GM23338 (cell line): ENCODE results near the gene ST6GALNAC4. TPM values are rescaled to one million over a fixed set of nuclear protein-coding genes. Genes with fewer than 3 reads are reported as not detected.

Experiments used
- ATAC-seq: fragments of 200-7000 bp; cut with Tn5 transposase; 3 replicates; pipeline ENCODE4 v1.9.1; 2020
- DNase-seq: peaks from one replicate; pipeline ENCODE4 v3.0.0-alpha.2; 2015; ENCODE audit warnings: low spot score
- H2AFZ ChIP-seq: fragments of 200-600 bp; sonication (generic); 2 replicates; pipeline ENCODE4 v1.8.0; 2016; ENCODE audit warnings: antibody characterized with exemption, mild to moderate bottlenecking, moderate library complexity
- H3F3A ChIP-seq: fragments of 200-600 bp; sonication (generic); replicated peaks from 2 replicates; pipeline ENCODE4 v1.8.0; 2017; ENCODE audit warnings: antibody characterized with exemption, mixed run types, low read depth
- H3K27ac ChIP-seq: fragments of 200-600 bp; sonication (generic); 2 replicates; pipeline ENCODE4 v1.6.1; 2016; ENCODE audit warnings: low read depth
- H3K27me3 ChIP-seq: fragments of 200-600 bp; sonication (generic); 2 replicates; pipeline ENCODE4 v1.8.0; 2016; ENCODE audit warnings: mild to moderate bottlenecking, mixed run types, moderate library complexity; ENCODE audit not compliant: insufficient read depth
- H3K36me3 ChIP-seq: fragments of 200-600 bp; sonication (generic); 2 replicates; pipeline ENCODE4 v1.8.0; 2016; ENCODE audit warnings: mild to moderate bottlenecking; ENCODE audit not compliant: insufficient read depth
- H3K4me1 ChIP-seq: fragments of 200-600 bp; sonication (generic); 2 replicates; pipeline ENCODE4 v1.8.0; 2016; ENCODE audit warnings: mild to moderate bottlenecking, moderate library complexity; ENCODE audit not compliant: insufficient read depth
- H3K4me2 ChIP-seq: fragments of 200-600 bp; sonication (generic); 2 replicates; pipeline ENCODE4 v1.7.1; 2017; ENCODE audit warnings: mixed run types
- H3K4me3 ChIP-seq: fragments of 200-600 bp; sonication (generic); 2 replicates; pipeline ENCODE4 v1.6.1; 2016; ENCODE audit warnings: mixed run types
- H3K79me2 ChIP-seq: fragments of 200-600 bp; sonication (generic); replicated peaks from 2 replicates; pipeline ENCODE4 v1.8.0; 2017; ENCODE audit warnings: mild to moderate bottlenecking; ENCODE audit not compliant: insufficient read depth
- H3K9me2 ChIP-seq: fragments of 200-600 bp; sonication (generic); 2 replicates; pipeline ENCODE4 v1.8.0; 2017; ENCODE audit not compliant: insufficient read depth
- H4K20me1 ChIP-seq: fragments of 200-600 bp; sonication (generic); replicated peaks from 2 replicates; pipeline ENCODE4 v1.8.0; 2017; ENCODE audit warnings: mild to moderate bottlenecking; ENCODE audit not compliant: insufficient read depth
- H3K27ac Mint-ChIP-seq: 2 replicates; pipeline ENCODE4 v1.8.0; 2020; ENCODE audit warnings: inconsistent platforms, mild to moderate bottlenecking, moderate library complexity, mixed read lengths
- H3K27me3 Mint-ChIP-seq: 3 replicates; pipeline ENCODE4 v1.8.0; 2022; ENCODE audit warnings: low read depth, mild to moderate bottlenecking, moderate library complexity, mixed read lengths, inconsistent platforms; ENCODE audit not compliant: insufficient read depth, poor library complexity
- H3K36me3 Mint-ChIP-seq: 3 replicates; pipeline ENCODE4 v1.8.0; 2021; ENCODE audit warnings: low read depth, mild to moderate bottlenecking, inconsistent platforms, moderate library complexity, mixed read lengths
- H3K4me1 Mint-ChIP-seq: 3 replicates; pipeline ENCODE4 v1.8.0; 2020; ENCODE audit warnings: mild to moderate bottlenecking, inconsistent platforms, mixed read lengths
- H3K4me3 Mint-ChIP-seq: 3 replicates; pipeline ENCODE4 v1.8.0; 2021; ENCODE audit warnings: moderate library complexity, mild to moderate bottlenecking, inconsistent platforms, mixed read lengths
- H3K9me3 Mint-ChIP-seq: 3 replicates; pipeline ENCODE4 v1.8.0; 2020; ENCODE audit warnings: moderate library complexity, mild to moderate bottlenecking, inconsistent platforms, mixed read lengths
- CREB1 ChIP-seq: fragments of 250-450 bp; sonication (Bioruptor Pico); IDR thresholded peaks from 2 replicates; pipeline ENCODE4 v1.5.0; 2020; ENCODE audit warnings: low read depth, mild to moderate bottlenecking, moderate library complexity
- EZH2 ChIP-seq: fragments of 200-600 bp; sonication (generic); IDR thresholded peaks from one replicate; pipeline ENCODE4 v1.8.0; 2017; ENCODE audit warnings: antibody characterized with exemption, mild to moderate bottlenecking, low read depth; ENCODE audit not compliant: unreplicated experiment
- EZH2phosphoT487 ChIP-seq: fragments of 200-600 bp; sonication (generic); IDR thresholded peaks from one replicate; pipeline ENCODE4 v1.8.1; 2018; ENCODE audit warnings: antibody characterized with exemption; ENCODE audit not compliant: unreplicated experiment
- JUNB ChIP-seq: IDR thresholded peaks from one replicate; pipeline ENCODE4 v1.6.1; 2016; ENCODE audit warnings: antibody characterized with exemption; ENCODE audit not compliant: unreplicated experiment
- NANOG ChIP-seq: IDR thresholded peaks from 2 replicates; pipeline ENCODE4 v1.6.1; 2016; ENCODE audit warnings: antibody characterized with exemption, borderline replicate concordance
- POLR2AphosphoS5 ChIP-seq: IDR thresholded peaks from 2 replicates; pipeline ENCODE4 v1.6.1; 2016; ENCODE audit warnings: antibody characterized with exemption, low read depth
- STAT1 ChIP-seq: IDR thresholded peaks from one replicate; pipeline ENCODE4 v1.6.1; 2016; ENCODE audit warnings: antibody characterized with exemption; ENCODE audit not compliant: unreplicated experiment
- ZNF114 ChIP-seq: fragments of 250-450 bp; sonication (Bioruptor Pico); IDR thresholded peaks from 2 replicates; pipeline ENCODE4 v1.5.0; 2020; ENCODE audit warnings: mild to moderate bottlenecking, moderate library complexity
- ZNF331 ChIP-seq: fragments of 250-450 bp; sonication (Bioruptor Pico); IDR thresholded peaks from 2 replicates; pipeline ENCODE4 v1.5.0; 2020; ENCODE audit warnings: low read depth, mild to moderate bottlenecking, moderate library complexity
- polyA plus RNA-seq: library from polyadenylated mRNA; unstranded; fragments of >200 nt; fragmentation: Nextera tagmentation; extraction: Ambion mirVana; gene quantifications from 2 replicates; pipeline ENCODE4 v1.2.1, GENCODE V29; 2016
- total RNA-seq: library from RNA; depleted of rRNA; stranded (reverse); fragments of >200 nt; shearing (Covaris generic); gene quantifications from 2 replicates; pipeline ENCODE4 v1.2.3, GENCODE V29; 2014
- TF ChIP-seq, protein P1 (sequence below), 2 experiments: fragments of 200-600 bp in 1 of 2; sonication (generic) in 1 of 2; conservative IDR thresholded peaks; 2 replicates each; pipeline versions ENCODE4 v1.5.1 to v1.6.1; 2016 to 2017; ENCODE audit warnings: antibody characterized with exemption in 2 of 2, low read depth in 2 of 2, mild to moderate bottlenecking in 2 of 2, moderate library complexity in 1 of 2
- TF ChIP-seq, protein P2 (sequence below): IDR thresholded peaks from one replicate; pipeline ENCODE4 v1.6.1; 2018; ENCODE audit warnings: antibody characterized with exemption; ENCODE audit not compliant: unreplicated experiment
- TF ChIP-seq, protein P3 (sequence below): IDR thresholded peaks from 2 replicates; pipeline ENCODE4 v1.6.1; 2016; ENCODE audit warnings: antibody characterized with exemption
- TF ChIP-seq, protein P4 (sequence below): fragments of 250-450 bp; sonication (Bioruptor Pico); IDR thresholded peaks from 2 replicates; pipeline ENCODE4 v1.5.0; 2020; ENCODE audit warnings: mild to moderate bottlenecking, moderate library complexity

ST6GALNAC4 gene
- total and polyA plus RNA-seq, 2 experiments from 2014 or later = 8.1 to 35.3 TPM

DNA sequence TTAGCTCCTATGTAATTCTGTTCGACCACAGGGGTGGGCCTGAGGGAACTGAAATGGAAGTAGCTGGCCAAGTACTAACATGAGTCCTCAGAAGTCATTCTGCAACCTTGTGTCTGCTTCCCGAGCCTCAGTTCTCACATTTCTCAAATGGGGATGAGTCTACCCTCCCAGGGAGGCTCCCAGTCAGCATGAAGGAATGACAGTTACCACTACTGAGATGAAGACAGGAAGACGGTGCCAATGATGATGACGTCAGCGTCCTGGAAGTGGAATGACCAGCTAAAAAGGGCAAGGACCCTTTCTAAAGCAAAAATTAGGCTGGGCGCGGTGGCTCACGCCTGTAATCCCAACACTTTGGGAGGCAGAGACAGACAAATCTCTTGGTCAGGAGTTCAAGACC is 6.9 kb upstream of the ST6GALNAC4 start:
- Mint-ChIP-seq H3K9me3 (no peaks in the 10 kb centered on the region), H3K4me1 (peaks cover 12% of the 10 kb centered on the region), H3K27ac (no peak overlapping the region), H3K4me3 (no peak overlapping the region), H3K36me3 (peaks cover 13% of the 10 kb centered on the region), H3K27me3 (peaks cover 20% of the 10 kb centered on the region)
- Histone ChIP-seq H3K79me2 (no peaks in the 10 kb centered on the region), H3K4me2 (no peak overlapping the region), H3K9me2 (no peaks in the 10 kb centered on the region), H3K36me3 (no peaks in the 10 kb centered on the region), H3K27ac (no peak overlapping the region), H3K27me3 (peaks cover 7% of the 10 kb centered on the region), H3K4me3 (no peak overlapping the region), H2AFZ (no peak overlapping the region), H4K20me1 (peaks cover 17% of the 10 kb centered on the region; the same call in 1 of the 2 replicates), H3F3A (0 out of 2 replicates have a peak, but pooled peaks cover 3% of the 10 kb centered on the region), H3K4me1 (peaks cover 6% of the 10 kb centered on the region)
- ATAC-seq (no peak), DNase-seq (no peak)
- TF ChIP-seq, protein P1, sequence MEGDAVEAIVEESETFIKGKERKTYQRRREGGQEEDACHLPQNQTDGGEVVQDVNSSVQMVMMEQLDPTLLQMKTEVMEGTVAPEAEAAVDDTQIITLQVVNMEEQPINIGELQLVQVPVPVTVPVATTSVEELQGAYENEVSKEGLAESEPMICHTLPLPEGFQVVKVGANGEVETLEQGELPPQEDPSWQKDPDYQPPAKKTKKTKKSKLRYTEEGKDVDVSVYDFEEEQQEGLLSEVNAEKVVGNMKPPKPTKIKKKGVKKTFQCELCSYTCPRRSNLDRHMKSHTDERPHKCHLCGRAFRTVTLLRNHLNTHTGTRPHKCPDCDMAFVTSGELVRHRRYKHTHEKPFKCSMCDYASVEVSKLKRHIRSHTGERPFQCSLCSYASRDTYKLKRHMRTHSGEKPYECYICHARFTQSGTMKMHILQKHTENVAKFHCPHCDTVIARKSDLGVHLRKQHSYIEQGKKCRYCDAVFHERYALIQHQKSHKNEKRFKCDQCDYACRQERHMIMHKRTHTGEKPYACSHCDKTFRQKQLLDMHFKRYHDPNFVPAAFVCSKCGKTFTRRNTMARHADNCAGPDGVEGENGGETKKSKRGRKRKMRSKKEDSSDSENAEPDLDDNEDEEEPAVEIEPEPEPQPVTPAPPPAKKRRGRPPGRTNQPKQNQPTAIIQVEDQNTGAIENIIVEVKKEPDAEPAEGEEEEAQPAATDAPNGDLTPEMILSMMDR (conservative IDR thresholded peaks at IDR 0.05; ENCODE audit: low read depth in 2 of 2) = no peak
- TF ChIP-seq CREB1 (CRISPR knock-in tag) = no peak
- TF ChIP-seq JUNB = no peak
- TF ChIP-seq EZH2 = no peak
- TF ChIP-seq, protein P2, sequence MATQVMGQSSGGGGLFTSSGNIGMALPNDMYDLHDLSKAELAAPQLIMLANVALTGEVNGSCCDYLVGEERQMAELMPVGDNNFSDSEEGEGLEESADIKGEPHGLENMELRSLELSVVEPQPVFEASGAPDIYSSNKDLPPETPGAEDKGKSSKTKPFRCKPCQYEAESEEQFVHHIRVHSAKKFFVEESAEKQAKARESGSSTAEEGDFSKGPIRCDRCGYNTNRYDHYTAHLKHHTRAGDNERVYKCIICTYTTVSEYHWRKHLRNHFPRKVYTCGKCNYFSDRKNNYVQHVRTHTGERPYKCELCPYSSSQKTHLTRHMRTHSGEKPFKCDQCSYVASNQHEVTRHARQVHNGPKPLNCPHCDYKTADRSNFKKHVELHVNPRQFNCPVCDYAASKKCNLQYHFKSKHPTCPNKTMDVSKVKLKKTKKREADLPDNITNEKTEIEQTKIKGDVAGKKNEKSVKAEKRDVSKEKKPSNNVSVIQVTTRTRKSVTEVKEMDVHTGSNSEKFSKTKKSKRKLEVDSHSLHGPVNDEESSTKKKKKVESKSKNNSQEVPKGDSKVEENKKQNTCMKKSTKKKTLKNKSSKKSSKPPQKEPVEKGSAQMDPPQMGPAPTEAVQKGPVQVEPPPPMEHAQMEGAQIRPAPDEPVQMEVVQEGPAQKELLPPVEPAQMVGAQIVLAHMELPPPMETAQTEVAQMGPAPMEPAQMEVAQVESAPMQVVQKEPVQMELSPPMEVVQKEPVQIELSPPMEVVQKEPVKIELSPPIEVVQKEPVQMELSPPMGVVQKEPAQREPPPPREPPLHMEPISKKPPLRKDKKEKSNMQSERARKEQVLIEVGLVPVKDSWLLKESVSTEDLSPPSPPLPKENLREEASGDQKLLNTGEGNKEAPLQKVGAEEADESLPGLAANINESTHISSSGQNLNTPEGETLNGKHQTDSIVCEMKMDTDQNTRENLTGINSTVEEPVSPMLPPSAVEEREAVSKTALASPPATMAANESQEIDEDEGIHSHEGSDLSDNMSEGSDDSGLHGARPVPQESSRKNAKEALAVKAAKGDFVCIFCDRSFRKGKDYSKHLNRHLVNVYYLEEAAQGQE = no peak
- no peak for TF ChIP-seq EZH2phosphoT487
- no peak for TF ChIP-seq ZNF114 (CRISPR knock-in tag)
- TF ChIP-seq POLR2AphosphoS5 = no peak
- TF ChIP-seq ZNF331 (CRISPR knock-in tag) = no peak
- TF ChIP-seq STAT1 = no peak
- TF ChIP-seq, protein P3, sequence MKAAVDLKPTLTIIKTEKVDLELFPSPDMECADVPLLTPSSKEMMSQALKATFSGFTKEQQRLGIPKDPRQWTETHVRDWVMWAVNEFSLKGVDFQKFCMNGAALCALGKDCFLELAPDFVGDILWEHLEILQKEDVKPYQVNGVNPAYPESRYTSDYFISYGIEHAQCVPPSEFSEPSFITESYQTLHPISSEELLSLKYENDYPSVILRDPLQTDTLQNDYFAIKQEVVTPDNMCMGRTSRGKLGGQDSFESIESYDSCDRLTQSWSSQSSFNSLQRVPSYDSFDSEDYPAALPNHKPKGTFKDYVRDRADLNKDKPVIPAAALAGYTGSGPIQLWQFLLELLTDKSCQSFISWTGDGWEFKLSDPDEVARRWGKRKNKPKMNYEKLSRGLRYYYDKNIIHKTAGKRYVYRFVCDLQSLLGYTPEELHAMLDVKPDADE = no peak
- TF ChIP-seq NANOG = no peak
- TF ChIP-seq, protein P4, sequence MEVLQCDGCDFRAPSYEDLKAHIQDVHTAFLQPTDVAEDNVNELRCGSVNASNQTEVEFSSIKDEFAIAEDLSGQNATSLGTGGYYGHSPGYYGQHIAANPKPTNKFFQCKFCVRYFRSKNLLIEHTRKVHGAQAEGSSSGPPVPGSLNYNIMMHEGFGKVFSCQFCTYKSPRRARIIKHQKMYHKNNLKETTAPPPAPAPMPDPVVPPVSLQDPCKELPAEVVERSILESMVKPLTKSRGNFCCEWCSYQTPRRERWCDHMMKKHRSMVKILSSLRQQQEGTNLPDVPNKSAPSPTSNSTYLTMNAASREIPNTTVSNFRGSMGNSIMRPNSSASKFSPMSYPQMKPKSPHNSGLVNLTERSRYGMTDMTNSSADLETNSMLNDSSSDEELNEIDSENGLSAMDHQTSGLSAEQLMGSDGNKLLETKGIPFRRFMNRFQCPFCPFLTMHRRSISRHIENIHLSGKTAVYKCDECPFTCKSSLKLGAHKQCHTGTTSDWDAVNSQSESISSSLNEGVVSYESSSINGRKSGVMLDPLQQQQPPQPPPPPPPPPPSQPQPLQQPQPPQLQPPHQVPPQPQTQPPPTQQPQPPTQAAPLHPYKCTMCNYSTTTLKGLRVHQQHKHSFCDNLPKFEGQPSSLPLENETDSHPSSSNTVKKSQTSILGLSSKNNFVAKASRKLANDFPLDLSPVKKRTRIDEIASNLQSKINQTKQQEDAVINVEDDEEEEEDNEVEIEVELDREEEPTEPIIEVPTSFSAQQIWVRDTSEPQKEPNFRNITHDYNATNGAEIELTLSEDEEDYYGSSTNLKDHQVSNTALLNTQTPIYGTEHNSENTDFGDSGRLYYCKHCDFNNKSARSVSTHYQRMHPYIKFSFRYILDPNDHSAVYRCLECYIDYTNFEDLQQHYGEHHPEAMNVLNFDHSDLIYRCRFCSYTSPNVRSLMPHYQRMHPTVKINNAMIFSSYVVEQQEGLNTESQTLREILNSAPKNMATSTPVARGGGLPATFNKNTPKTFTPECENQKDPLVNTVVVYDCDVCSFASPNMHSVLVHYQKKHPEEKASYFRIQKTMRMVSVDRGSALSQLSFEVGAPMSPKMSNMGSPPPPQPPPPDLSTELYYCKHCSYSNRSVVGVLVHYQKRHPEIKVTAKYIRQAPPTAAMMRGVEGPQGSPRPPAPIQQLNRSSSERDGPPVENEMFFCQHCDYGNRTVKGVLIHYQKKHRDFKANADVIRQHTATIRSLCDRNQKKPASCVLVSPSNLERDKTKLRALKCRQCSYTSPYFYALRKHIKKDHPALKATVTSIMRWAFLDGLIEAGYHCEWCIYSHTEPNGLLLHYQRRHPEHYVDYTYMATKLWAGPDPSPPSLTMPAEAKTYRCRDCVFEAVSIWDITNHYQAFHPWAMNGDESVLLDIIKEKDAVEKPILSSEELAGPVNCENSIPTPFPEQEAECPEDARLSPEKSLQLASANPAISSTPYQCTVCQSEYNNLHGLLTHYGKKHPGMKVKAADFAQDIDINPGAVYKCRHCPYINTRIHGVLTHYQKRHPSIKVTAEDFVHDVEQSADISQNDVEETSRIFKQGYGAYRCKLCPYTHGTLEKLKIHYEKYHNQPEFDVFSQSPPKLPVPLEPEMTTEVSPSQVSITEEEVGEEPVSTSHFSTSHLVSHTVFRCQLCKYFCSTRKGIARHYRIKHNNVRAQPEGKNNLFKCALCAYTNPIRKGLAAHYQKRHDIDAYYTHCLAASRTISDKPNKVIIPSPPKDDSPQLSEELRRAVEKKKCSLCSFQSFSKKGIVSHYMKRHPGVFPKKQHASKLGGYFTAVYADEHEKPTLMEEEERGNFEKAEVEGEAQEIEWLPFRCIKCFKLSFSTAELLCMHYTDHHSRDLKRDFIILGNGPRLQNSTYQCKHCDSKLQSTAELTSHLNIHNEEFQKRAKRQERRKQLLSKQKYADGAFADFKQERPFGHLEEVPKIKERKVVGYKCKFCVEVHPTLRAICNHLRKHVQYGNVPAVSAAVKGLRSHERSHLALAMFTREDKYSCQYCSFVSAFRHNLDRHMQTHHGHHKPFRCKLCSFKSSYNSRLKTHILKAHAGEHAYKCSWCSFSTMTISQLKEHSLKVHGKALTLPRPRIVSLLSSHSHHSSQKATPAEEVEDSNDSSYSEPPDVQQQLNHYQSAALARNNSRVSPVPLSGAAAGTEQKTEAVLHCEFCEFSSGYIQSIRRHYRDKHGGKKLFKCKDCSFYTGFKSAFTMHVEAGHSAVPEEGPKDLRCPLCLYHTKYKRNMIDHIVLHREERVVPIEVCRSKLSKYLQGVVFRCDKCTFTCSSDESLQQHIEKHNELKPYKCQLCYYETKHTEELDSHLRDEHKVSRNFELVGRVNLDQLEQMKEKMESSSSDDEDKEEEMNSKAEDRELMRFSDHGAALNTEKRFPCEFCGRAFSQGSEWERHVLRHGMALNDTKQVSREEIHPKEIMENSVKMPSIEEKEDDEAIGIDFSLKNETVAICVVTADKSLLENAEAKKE = no peak
